Subcutaneous abdominal adipose tissue (tissue), 5 donors: ENCODE measurements around the gene GFRA1.
"Not testable (repeated sequence)": the region's sequence is repeated elsewhere in the genome, so short reads cannot be mapped to it uniquely, and the experiment has no call there.

Experiments used
- H3K27ac ChIP-seq: one replicate; pipeline ENCODE4 v1.7.0; 2013; ENCODE audit warnings: low read depth, mild to moderate bottlenecking, inconsistent platforms, low read length, moderate library complexity
- H3K27me3 ChIP-seq, 5 donors: one replicate each; pipeline ENCODE4 v1.7.0; 2013; ENCODE audit warnings: low read length in 5 of 5, inconsistent platforms in 1 of 5; ENCODE audit not compliant: control insufficient read depth in 5 of 5, insufficient read depth in 4 of 5
- H3K36me3 ChIP-seq, 5 donors: one replicate each; pipeline ENCODE4 v1.7.0; 2013; ENCODE audit warnings: low read length in 5 of 5; ENCODE audit not compliant: control insufficient read depth in 5 of 5, insufficient read depth in 5 of 5
- H3K4me1 ChIP-seq, 5 donors: one replicate each; pipeline ENCODE4 v1.7.0; 2013; ENCODE audit warnings: low read length in 5 of 5, mild to moderate bottlenecking in 3 of 5, moderate library complexity in 1 of 5; ENCODE audit not compliant: control insufficient read depth in 5 of 5, insufficient read depth in 5 of 5
- H3K4me3 ChIP-seq, 5 donors: one replicate each; pipeline ENCODE4 v1.7.0; 2013; ENCODE audit warnings: low read length in 5 of 5, low read depth in 1 of 5
- H3K9ac ChIP-seq, 5 donors: one replicate each; pipeline ENCODE4 v1.7.0; 2013; ENCODE audit warnings: low read length in 5 of 5, mild to moderate bottlenecking in 4 of 5, moderate library complexity in 3 of 5
- H3K9me3 ChIP-seq, 5 donors: one replicate each; pipeline ENCODE4 v1.7.0; 2013; ENCODE audit warnings: low read length in 5 of 5; ENCODE audit not compliant: control insufficient read depth in 5 of 5
- donor health status: healthy.
- donor health status: healthy.
- donor health status: healthy.
- donor health status: healthy.
- donor health status: healthy.

The GFRA1 gene

DNA sequence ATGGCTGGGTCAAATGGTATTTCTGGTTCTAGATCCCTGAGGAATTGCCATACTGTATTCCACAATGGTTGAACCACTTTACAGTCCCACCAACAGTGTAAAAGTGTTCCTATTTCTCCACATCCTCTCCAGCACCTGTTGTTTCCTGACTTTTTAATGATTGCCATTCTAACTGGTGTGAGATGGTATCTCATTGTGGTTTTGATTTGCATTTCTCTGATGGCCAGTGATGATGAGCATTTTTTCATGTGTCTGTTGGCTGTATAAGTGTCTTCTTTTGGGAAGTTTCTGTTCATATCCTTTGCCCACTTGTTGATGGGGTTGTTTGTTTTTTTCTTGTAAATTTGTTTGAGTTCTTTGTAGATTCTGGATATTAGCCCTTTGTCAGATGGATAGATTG, 237.6 kb downstream of the GFRA1 start:
- peaks cover 0 to 16% (median 2%) of the 10 kb centered on the region in 5 donors for H3K9me3 ChIP-seq
- not testable (repeated sequence) for H3K4me3 ChIP-seq, H3K36me3 ChIP-seq, H3K27ac ChIP-seq, H3K27me3 ChIP-seq, H3K9ac ChIP-seq
- peaks cover 0 to 17% (median 12%) of the 10 kb centered on the region in 5 donors for H3K4me1 ChIP-seq

DNA sequence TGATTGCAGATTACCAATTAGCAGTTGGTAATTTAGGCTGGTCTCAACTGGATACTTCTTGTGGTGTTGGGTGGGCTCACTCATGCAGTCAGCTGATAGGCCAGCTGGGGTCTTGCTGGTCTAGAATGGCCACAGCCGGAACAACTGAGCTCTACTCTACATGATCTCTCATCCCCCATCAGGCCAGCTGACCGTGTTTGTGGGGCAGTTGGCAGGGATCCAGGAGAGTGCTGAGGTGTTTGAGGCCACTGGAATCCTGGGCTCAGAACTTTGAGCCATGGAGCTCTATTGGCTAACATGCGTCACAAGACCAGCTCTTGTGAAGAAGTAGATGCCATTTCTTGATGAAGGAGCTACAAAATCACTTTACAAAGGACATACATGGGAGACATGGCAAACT, 242.4 kb downstream of the GFRA1 start:
- peaks cover 0 to 16% (median 2%) of the 10 kb centered on the region in 5 donors for H3K9me3 ChIP-seq
- H3K9ac ChIP-seq, result no peak overlapping the region
- H3K27ac ChIP-seq, result no peak overlapping the region

GRCh38 chr10:116029826-116030225, 243.2 kb downstream of the GFRA1 start:
- no peak overlapping the region for H3K4me3 ChIP-seq
- no peaks in the 10 kb centered on the region for H3K36me3 ChIP-seq
- H3K9me3 ChIP-seq, result peaks cover 0 to 16% (median 2%) of the 10 kb centered on the region in 5 donors
- H3K27ac ChIP-seq, result no peak overlapping the region
- no peaks in the 10 kb centered on the region for H3K27me3 ChIP-seq
- no peaks in the 10 kb centered on the region for H3K4me1 ChIP-seq
- H3K9ac ChIP-seq, result no peak overlapping the region

More for the DNA sequence above, 242.4 kb downstream of the GFRA1 start:
- no peaks in the 10 kb centered on the region for H3K27me3 ChIP-seq
- no peaks in the 10 kb centered on the region for H3K4me1 ChIP-seq
- no peaks in the 10 kb centered on the region for H3K36me3 ChIP-seq
- no peak overlapping the region for H3K4me3 ChIP-seq

- no peak overlapping the region for H3K9ac ChIP-seq
- H3K36me3 ChIP-seq, result no peaks in the 10 kb centered on the region
- peaks cover 0 to 7% (median 0%) of the 10 kb centered on the region in 5 donors for H3K9me3 ChIP-seq
- no peak overlapping the region for H3K27ac ChIP-seq
- no peaks in the 10 kb centered on the region for H3K4me1 ChIP-seq
- H3K4me3 ChIP-seq, result no peak overlapping the region
- H3K27me3 ChIP-seq, result no peaks in the 10 kb centered on the region
These were observed 245.7 kb downstream of the GFRA1 start for GRCh38 chr10:116027355-116027754.

GRCh38 chr10:116026725-116027124, 246.3 kb downstream of the GFRA1 start:
- Histone ChIP-seq H3K4me1 (no peaks in the 10 kb centered on the region), H3K9me3 (peaks cover 0 to 4% (median 0%) of the 10 kb centered on the region in 5 donors), H3K9ac (no peak overlapping the region), H3K4me3 (no peak overlapping the region), H3K36me3 (no peaks in the 10 kb centered on the region), H3K27ac (no peak overlapping the region), H3K27me3 (no peaks in the 10 kb centered on the region)

DNA sequence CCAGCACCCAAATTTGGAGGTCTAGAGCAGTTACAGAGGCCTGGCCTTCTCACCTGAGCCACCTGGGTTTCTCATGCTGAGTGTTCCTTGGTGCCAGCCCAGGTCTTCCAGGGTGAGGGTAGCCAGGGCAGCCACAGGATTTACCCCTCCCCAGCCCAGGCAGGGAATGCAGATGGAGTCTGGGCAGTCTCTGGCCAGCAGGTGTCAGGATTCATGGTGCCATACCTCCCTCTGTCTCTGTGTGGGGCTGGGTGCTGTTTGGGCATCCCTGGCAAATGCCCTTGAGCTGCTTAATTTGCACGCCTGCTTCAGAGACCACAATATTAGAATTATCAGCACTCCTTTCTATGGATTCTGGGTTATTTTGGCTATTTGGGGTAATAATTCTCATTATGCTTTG, 246.7 kb downstream of the GFRA1 start:
- no peak overlapping the region for H3K4me3 ChIP-seq
- H3K9ac ChIP-seq, result no peak overlapping the region
- H3K27me3 ChIP-seq, result no peaks in the 10 kb centered on the region
- no peaks in the 10 kb centered on the region for H3K9me3 ChIP-seq
- no peak overlapping the region for H3K27ac ChIP-seq
- H3K36me3 ChIP-seq, result no peaks in the 10 kb centered on the region
- H3K4me1 ChIP-seq, result no peaks in the 10 kb centered on the region

DNA sequence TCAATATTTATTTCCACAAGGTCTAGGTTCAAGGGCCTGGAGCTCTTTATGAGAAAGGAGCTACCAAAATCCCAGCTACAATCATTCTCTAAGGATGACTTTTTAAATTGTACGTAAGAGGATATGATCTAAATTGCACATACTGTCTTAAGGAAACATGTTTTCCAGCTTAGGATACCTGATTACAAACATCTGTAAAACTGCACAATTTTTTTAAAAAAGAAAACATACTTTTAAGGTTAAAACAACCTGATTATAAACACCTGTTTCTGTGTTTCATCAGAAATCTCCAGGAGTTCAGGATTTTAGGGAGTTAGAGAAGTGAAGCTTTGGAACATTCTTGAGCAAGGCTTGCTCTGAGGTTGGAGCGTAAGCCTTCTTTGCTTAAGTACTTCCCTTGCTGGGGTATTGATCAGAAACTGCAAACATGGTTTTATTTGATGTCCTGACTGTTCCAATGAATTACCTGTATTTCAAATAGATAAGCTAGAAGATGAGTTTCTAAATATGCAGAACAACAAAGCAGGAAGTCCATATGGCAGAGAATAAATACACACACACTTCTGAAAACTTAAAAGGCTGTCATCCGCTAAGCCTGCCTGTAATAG, 248.6 kb downstream of the GFRA1 start:
- no peak overlapping the region for H3K4me3 ChIP-seq
- H3K36me3 ChIP-seq, result no peaks in the 10 kb centered on the region
- H3K9me3 ChIP-seq, result no peaks in the 10 kb centered on the region
- no peaks in the 10 kb centered on the region for H3K4me1 ChIP-seq
- H3K27me3 ChIP-seq, result no peaks in the 10 kb centered on the region
- H3K27ac ChIP-seq, result no peak overlapping the region
- H3K9ac ChIP-seq, result no peak overlapping the region

GRCh38 chr10:116017405-116017804, 255.6 kb downstream of the GFRA1 start:
- H3K36me3 ChIP-seq, result no peaks in the 10 kb centered on the region
- no peak overlapping the region for H3K9ac ChIP-seq
- H3K27me3 ChIP-seq, result no peaks in the 10 kb centered on the region

DNA sequence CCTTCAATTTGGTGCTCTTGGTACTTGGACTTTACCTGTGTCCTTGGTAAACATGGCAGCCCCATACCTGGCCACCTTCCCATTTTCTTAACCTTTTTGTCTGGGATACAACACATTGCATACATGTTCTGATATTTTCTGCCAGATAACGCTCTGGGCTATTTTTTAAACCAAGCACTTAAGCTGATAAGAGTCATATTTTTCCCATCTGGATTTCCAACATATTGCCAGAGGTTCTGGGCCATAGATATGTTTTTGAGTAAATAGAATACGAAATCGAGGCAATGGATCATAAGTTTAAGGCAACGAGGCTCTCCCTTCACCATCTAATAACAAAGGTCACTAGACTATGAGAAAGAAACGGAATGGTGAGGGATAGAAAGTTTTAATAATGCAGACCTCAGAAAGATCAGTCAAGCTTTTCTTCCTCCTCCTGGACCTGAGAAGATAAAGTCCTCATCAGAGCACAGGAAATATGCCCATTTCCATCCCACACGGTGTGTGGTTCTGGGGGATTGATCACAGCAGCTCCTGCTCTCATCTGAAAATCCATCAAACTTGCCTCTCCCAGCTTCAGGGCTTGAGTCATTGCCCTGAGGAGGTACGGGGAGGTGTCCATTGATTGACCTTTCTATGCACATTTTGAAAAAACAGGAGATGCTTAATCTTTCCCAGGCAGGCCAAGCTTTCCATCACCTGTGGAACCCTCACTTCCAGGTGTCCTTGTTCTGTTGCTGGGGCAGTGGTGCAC, 257.2 kb downstream of the GFRA1 start:
- Histone ChIP-seq H3K4me3 (no peak overlapping the region), H3K27ac (no peak overlapping the region), H3K4me1 (no peaks in the 10 kb centered on the region), H3K9ac (no peak overlapping the region), H3K36me3 (no peaks in the 10 kb centered on the region), H3K27me3 (no peaks in the 10 kb centered on the region), H3K9me3 (peaks cover 0 to 3% (median 0%) of the 10 kb centered on the region in 5 donors)

More at GRCh38 chr10:116017405-116017804, 255.6 kb downstream of the GFRA1 start:
- Histone ChIP-seq H3K4me3 (no peak overlapping the region), H3K27ac (no peak overlapping the region), H3K4me1 (no peaks in the 10 kb centered on the region), H3K9me3 (peaks cover 0 to 3% (median 0%) of the 10 kb centered on the region in 5 donors)

- no peak overlapping the region for H3K9ac ChIP-seq
- no peaks in the 10 kb centered on the region for H3K36me3 ChIP-seq
- H3K27me3 ChIP-seq, result no peaks in the 10 kb centered on the region
- H3K4me1 ChIP-seq, result no peaks in the 10 kb centered on the region
- no peak overlapping the region for H3K4me3 ChIP-seq
- H3K27ac ChIP-seq, result no peak overlapping the region
- peaks cover 0 to 3% (median 0%) of the 10 kb centered on the region in 5 donors for H3K9me3 ChIP-seq
These were observed 258.0 kb downstream of the GFRA1 start for GRCh38 chr10:116014871-116015582.
